ENCODE results near the gene NOS1. TPM values are rescaled to one million over a fixed set of nuclear protein-coding genes. Genes with fewer than 3 reads are reported as not detected.

Gene NOS1
- total and polyA plus RNA-seq, 3 experiments from 2014 or later: not detected

- no peak overlapping the region for H3K4me3 Mint-ChIP-seq
- Histone ChIP-seq H3K27me3 (ENCODE audit: insufficient read depth, low read length, poor library complexity, severe bottlenecking) (no peaks in the 10 kb centered on the region), H3K4me3 (ENCODE audit: low read length) (no peak overlapping the region), H3K4me1 (ENCODE audit: insufficient read depth, low read length) (no peaks in the 10 kb centered on the region), H3K36me3 (ENCODE audit: insufficient read depth, low read length) (peaks cover 69% of the 10 kb centered on the region), H3K9me3 (ENCODE audit: low read length) (no peaks in the 10 kb centered on the region), H3K27ac (ENCODE audit: low read depth, low read length) (no peak overlapping the region)
- H3K36me3 Mint-ChIP-seq: peaks cover 16 to 93% (median 32%) of the 10 kb centered on the region in 3 donors
- H3K27me3 Mint-ChIP-seq: no peaks in the 10 kb centered on the region
- no peaks in the 10 kb centered on the region for H3K9me3 Mint-ChIP-seq
- CTCF ChIA-PET: no interaction called here
- peak overlapping the region in 2 of 8 donors; percentile 28 to 61 for H3K27ac Mint-ChIP-seq
- H3K4me1 Mint-ChIP-seq: peaks cover 0 to 5% (median 4%) of the 10 kb centered on the region in 3 donors
- POLR2A ChIA-PET: no interaction called here
- DNase-seq: no peak
Observed at GRCh38 chr12:117159674-117160073, 201.8 kb downstream of the NOS1 start.

- Mint-ChIP-seq H3K4me1 (peaks cover 0 to 5% (median 2%) of the 10 kb centered on the region in 3 donors), H3K27me3 (no peaks in the 10 kb centered on the region), H3K27ac (peak overlapping the region in 3 of 8 donors; percentile 9 to 68 (median 12)), H3K9me3 (no peaks in the 10 kb centered on the region), H3K4me3 (no peak overlapping the region), H3K36me3 (peaks cover 16 to 95% (median 32%) of the 10 kb centered on the region in 3 donors)
- peaks cover 74% of the 10 kb centered on the region for H3K36me3 ChIP-seq (ENCODE audit: insufficient read depth, low read length)
- H3K9me3 ChIP-seq (ENCODE audit: low read length): no peaks in the 10 kb centered on the region
- H3K4me1 ChIP-seq (ENCODE audit: insufficient read depth, low read length): no peaks in the 10 kb centered on the region
- no peak overlapping the region for H3K27ac ChIP-seq (ENCODE audit: low read depth, low read length)
- no peak for DNase-seq
- H3K4me3 ChIP-seq (ENCODE audit: low read length): no peak overlapping the region
- H3K27me3 ChIP-seq (ENCODE audit: insufficient read depth, low read length, poor library complexity, severe bottlenecking): no peaks in the 10 kb centered on the region
- ChIA-PET POLR2A (no interaction called here), CTCF (no interaction called here)
Observed at GRCh38 chr12:117158911-117159553, 202.4 kb downstream of the NOS1 start.

Other genes with a start within 250 kb of the NOS1 start
- gene FBXO21, start 171.2 kb downstream of the NOS1 start, total RNA-seq: 10 to 100 TPM; 27.3 to 34.6 TPM
- 48.6 TPM for gene FBXO21, start 171.2 kb downstream of the NOS1 start, polyA plus RNA-seq